SH-SY5Y (cell line): Measurements from ENCODE around the gene CATSPER3.

Experiments
- GATA2 ChIP-seq: IDR thresholded peaks from 2 replicates; pipeline ENCODE4 v1.6.1; 2011; ENCODE audit warnings: mild to moderate bottlenecking, low read depth, low read length
- GATA3 ChIP-seq: IDR thresholded peaks from 2 replicates; pipeline ENCODE4 v1.6.1; 2011; ENCODE audit warnings: low read depth, mild to moderate bottlenecking, low read length, moderate library complexity

The CATSPER3 gene

DNA sequence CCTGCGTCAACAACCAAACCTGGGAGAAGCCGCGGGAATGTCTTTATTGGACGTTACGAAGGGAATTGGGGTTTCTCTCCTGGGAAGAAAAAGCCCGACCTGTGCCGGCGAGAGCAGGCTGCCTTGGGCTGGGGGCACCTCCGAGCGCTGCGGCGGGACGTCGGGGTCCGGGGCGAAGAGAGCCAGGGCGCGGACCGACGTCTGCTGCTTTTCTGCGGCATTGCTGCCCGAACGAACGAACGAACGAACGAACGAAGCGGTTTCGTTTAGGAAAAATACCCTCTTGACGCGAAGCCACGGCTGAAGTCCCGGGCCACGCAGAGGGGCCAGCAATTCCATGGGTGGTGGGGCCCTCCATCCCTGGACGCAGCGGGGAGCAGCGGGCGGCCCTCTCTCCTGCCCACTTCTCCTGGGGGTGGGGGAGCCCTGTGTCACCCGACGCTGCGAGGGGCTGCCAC lies 71.1 kb downstream of the CATSPER3 start:
- TF ChIP-seq GATA2 (no peak), GATA3 (no peak)

DNA sequence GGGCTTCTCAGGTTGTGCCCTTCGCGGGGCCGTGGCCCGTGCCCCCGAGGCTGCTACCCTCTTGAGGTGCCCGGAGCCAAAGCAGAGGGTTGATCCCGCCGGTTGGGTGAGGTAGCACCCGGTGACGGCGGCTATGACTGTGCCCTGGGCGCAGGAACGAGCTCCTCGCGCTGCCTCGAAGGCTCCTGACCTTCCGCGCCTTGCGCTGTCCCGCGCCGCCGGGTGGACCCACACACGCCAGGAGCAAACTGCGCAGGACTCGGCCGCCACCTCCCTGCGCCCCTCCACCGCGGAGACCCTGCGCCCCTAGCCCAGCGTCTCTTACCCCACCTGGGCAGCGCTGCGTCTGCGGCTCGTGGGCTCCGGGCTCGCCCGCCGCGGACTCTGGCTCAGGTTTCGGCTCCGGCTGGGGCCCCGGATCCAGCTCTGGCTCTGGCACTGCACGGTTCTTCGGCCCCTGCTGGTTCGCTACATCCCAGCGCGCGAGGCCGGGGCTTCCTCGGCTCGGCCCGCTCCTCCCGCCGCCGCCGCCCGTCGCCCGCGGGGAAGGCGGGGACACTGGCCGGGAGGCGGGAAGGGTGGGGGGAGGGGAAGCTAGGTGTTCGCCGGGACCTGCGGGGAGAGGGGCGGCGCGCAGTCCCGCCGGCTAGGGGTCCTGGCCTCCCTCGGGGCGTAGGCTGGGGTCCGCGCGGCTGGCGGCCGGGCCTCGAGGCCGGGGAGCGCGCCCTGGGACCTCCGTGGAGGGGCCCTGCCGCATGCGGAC lies 71.7 kb downstream of the CATSPER3 start:
- TF ChIP-seq GATA2, result no peak
- no peak for TF ChIP-seq GATA3

DNA sequence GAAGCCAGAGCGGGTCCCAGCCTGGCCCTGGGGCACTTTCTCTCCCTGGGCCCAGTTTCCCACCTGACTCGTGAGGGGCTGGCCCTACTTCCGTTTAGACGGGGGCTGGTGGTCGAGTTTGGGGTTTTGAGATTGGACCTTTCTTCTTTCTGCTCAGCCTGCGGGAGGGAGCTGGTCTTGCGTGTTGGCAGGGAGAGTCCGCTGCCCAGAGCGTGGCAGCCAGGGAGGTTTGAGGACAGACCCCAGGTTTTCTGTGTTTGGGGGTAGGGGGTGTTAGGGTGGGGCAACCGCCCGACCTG lies 72.3 kb downstream of the CATSPER3 start:
- no peak for TF ChIP-seq GATA2
- no peak for TF ChIP-seq GATA3

DNA sequence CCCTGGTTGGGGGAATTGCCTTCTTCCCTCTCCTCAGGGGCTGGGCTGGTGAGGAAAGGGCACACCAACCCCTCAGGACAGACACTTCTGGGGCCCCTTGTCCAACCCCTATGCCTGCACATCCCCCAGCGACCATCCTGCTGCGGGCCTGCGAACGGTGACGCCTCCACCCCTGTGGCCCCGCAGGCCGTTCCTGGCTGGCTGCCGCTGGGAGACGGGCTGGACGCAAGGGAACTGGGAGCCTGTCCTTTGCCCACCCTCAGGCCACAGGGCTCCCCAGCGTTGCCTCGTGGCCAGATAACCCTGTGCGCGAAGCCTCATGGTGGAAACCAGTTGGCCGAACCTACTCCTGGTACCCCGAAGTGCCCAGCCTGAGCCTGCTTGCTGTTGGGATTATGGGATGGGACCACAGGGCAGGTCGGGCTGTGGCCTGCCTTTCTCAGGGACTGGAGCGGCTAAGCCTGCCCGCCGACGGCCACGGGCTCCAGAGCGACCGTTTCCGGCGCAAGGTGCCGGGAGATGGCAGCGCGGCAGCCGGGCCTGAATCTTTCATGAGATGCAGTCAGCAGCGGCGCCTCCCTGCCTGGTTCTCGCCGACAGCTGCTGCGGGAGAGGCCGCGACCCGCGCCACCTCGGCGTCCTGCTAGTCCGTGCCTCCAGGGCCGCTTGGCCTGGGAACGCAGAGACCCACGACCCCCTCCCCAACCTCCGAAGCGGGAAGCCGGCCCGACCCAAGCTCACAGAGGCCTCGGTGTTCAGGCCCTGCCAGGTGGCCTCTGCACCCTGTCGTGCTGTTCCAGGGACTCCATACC lies 72.8 kb downstream of the CATSPER3 start:
- no peak for TF ChIP-seq GATA3
- no peak for TF ChIP-seq GATA2

DNA sequence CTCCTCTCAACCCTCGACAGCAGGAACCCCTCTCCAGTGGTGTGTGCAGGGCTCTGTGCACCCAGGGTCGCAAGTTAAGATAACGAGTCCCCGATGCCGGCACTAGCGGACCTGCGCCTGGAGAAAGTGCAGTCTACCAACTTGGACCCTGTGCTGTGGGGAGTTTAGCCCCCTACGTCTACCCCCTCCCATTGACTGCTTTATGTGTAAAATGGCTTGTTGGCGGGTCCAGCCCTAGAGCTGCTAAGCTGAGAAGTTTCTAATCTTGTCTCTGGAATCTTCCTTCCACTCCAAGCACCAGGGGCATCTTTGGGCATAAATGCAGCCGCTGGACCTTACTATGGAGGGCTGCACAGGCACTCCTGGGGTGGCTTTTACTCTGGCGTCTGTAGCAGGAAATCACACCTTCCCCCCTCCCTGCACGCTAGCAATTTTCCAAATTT lies 73.5 kb downstream of the CATSPER3 start:
- no peak for TF ChIP-seq GATA3
- no peak for TF ChIP-seq GATA2

DNA sequence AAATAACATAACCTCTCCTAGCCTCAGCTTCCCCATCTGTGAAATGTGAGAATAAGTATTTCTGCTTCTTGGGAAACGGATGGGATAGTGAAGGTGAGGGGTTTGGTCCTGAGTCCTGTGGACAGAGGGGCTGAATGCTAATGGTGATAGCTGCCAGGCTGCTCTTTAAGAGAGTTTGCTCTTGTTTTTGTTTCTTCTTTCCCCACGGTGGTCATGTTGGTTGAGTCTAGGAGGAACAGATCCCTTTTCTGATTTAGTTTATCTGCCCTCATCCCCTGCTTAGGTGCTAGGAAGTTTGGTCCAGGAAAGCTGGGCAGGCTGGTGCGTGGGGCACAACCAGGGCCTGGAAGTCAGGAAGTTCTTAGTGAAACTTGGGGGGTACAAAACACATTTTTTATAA lies 74.0 kb downstream of the CATSPER3 start:
- TF ChIP-seq GATA3, result no peak
- TF ChIP-seq GATA2, result no peak

DNA sequence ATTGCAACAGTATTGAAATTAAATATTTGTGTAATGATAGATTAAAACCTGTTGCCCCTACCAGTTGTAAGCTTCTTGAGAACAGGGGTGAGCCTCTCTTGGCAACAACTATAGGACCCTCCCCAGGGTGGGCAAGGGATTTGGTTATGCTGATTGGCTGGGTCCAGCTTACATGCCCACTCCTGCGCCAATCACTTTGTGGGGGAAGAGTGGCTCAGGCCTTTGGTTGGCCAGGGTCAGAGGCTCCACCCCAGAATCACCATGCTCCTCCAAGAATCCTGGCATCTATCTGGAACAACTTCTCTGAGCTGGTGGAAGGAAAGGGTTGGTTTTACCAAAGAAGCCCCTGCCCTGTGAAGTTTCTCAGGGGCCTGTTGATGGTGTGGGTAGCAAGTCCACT lies 74.9 kb downstream of the CATSPER3 start:
- TF ChIP-seq GATA2 (no peak), GATA3 (no peak)

DNA sequence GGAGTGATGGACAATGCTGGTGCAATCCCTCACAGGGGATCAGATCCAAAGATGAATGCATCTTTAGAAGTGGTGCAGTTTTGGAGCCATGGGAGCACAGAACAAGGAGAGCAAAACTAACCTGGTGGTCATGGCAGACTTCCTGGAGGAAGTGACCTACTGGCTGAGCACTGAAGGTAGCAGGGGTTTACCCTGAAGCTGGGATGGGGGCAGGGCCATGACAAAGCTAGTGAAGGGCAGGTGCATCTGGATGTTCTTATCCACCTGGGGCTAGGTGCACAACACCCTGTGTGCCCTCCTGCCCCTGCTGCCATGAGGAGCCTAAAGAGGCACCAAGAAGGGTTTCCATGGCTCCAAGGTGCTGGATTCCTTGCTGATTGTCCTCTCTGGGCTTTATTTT lies 77.8 kb downstream of the CATSPER3 start:
- TF ChIP-seq GATA3, result no peak
- no peak for TF ChIP-seq GATA2

DNA sequence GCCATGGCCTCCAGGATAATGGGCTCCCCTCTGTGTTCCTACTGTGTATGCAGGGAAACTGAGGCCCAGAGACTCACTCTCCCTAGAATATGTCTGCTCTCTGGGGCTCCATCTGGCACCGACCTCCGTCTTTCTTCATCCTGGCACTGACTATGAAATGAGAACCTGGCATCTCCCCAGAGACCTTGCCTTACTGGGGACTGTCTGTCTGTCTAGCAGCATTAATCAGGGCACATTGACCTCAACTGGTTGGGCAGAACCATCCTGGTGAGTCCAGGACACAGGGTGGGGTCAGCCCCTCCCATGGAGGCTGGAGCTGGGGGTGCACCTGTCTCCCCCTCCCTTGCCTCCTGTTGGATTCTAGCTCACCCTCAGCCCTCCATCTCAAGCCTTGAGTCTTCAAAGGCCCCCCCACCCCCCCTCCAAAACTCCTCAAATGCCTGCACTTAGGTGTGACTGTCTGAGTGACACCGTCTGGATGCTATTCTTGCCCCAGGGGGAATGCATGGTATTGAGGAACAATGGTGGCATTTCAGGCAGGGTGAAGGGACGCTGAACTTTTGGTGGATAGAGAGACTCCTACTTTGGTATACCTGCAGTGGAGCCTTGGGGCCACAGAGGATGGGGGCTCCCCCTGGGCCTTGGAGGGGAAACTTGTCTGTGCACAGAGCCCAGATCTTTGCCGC lies 79.1 kb downstream of the CATSPER3 start:
- TF ChIP-seq GATA3 (no peak), GATA2 (no peak)

DNA sequence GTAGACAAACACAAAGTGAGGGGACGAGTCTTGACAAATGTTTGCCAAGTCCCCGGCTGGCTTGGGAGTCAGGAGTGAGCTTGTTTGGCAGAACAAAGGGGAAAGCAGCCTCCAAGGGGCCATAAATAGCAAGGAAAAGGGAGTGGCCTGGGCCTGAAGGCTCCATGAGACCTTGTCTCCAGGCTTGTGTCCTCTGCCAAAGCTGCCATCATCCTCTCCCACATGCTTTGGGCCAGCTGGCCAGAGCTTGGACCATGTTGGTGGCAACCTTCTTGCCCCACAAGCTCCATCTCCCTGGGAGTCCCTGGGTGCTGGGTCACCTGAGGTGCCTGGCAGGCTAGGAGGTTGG lies 79.6 kb downstream of the CATSPER3 start:
- no peak for TF ChIP-seq GATA3

DNA sequence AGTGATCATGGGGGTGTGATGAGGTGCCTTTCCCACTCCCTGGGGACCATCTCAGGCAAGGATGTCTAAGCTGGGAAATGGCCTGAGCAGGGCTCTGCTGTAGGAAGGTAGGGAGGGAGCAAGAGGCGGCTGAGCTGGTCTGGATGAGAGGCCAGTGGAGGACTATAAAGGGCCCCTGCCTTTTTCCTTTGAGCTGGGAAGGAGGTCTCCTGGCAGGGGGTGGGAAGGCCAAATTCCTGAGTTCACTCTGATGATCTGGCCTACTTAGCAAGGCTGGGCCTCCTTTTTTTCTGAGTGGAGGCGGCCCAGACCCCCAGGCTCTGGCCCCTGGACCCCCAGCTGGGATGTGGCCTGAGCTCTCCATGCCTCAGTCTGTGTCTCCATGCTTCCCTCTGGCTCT lies 80.6 kb downstream of the CATSPER3 start:
- TF ChIP-seq GATA2 (no peak), GATA3 (no peak)

DNA sequence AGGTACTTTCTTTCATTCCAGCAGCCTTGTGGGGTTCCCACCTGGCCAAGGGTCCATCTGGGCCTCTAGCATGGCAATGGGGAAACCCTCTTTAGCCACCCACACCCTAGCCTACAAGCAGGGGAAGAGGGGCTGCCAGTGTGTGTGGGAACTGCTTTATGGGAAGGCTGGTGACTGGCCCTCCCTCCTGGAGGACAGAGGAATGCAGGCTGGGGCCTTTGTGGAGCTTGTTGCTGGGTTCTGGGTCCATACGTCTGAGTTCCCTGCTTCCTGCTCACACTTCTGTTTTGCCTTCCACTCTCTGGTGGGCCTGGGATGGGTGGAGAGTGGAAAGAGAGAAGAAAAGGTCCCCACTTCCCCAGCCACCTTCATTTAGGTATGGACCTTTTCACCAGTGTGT lies 81.2 kb downstream of the CATSPER3 start:
- TF ChIP-seq GATA2 (no peak), GATA3 (no peak)

DNA sequence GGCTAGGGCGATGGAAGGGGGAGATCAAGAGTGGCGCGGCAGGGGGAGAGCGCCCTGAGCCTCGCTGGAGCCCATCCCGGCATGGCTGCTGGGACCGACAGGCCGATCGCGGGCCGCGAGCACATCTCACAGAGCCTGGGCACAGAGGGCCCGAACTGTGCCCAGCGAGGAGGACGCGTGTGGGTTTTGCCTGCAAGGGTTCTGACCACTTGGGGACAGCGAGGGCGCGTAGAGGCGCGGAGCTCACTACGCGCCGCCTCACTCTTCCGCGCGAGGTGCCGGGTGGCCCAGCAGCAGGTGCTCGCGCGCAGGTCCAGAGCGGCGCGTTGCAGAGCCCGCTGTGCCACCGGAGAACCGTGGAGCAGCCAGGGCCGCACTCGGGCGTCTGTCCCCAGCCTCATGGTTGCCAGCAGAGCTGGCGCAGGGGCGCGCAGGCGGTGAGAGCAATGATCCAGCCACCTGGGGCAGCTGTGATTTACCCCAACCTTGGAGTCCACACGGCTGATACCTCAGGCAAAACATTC lies 82.6 kb downstream of the CATSPER3 start:
- TF ChIP-seq GATA2 (no peak), GATA3 (no peak)

DNA sequence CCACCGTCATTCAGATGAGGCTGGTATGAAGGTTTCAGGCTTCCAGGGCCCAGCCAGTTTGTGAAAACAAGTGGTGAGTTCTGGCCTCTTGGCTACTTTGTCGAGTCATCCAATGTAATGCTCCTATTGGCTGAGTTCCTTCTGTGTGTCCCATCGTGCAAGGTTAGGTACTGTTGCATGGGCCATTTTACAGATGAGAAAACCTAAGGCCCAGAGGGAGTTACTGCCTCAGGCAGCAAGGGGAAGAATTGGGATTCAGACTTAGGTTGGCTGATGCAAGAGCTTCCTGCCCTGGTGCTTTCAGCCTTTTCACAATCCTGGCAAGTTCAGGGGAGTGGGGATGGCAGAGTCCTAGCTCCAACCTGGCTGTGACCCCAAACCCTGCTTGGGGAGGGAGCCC lies 83.7 kb downstream of the CATSPER3 start:
- TF ChIP-seq GATA2 (no peak), GATA3 (no peak)
